ENCODE data around the gene SNRNP25.
"Not testable (repeated sequence)": the region's sequence is repeated elsewhere in the genome, so short reads cannot be mapped to it uniquely, and the experiment has no call there.

SNRNP25 gene

GRCh38 chr16:53346-54236 lies at the start of gene SNRNP25, which contains the start of gene POLR3K:
Gene SNRNP25 (plus strand): TSS chr16:53828. CDS start chr16:54017, 189 bp downstream.
Gene POLR3K (minus strand): TSS chr16:53608. CDS start chr16:53586, 22 bp downstream.
- peak; percentile 96 for DNase-seq

DNA sequence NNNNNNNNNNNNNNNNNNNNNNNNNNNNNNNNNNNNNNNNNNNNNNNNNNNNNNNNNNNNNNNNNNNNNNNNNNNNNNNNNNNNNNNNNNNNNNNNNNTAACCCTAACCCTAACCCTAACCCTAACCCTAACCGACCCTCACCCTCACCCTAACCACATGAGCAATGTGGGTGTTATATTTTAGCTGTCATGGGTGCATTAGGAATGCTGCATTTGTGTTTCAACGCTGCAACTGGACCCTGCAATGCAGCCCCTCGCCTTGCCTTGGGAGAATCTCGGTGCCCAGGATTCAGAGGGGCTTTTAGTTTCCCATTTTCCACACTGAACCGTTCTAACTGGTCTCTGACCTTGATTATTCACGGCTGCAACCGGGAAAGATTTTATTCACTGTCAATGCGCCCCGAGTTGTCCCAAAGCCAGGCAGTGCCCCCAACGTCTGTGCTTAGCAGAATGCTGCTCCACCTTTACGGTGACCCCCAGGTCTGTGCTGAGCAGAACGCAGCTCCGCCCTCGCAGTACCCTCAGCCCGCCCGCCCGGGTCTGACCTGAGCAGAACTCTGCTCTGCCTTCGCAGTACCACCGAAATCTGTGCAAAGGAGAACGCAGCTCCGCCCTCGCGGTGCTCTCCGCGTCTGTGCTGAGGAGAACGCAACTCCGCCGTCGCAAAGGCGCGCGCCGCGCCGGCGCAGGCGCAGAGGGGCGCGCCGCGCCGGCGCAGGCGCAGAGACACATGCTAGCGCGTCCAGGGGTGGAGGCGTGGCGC lies 43.5 kb upstream of the SNRNP25 start:
- no peak for DNase-seq

- peak; percentile 68 for DNase-seq
These were observed 42.9 kb upstream of the SNRNP25 start for GRCh38 chr16:10772-11171.

- DNase-seq: not testable (repeated sequence)
These were observed 36.4 kb upstream of the SNRNP25 start for GRCh38 chr16:17062-17765.

- not testable (repeated sequence) for DNase-seq
These were observed 32.7 kb upstream of the SNRNP25 start for GRCh38 chr16:20886-21285.

GRCh38 chr16:24151-24550 lies 29.5 kb upstream of the SNRNP25 start:
- not testable (repeated sequence) for DNase-seq

- DNase-seq: not testable (repeated sequence)
These were observed 27.7 kb upstream of the SNRNP25 start for GRCh38 chr16:25926-26348.

DNA sequence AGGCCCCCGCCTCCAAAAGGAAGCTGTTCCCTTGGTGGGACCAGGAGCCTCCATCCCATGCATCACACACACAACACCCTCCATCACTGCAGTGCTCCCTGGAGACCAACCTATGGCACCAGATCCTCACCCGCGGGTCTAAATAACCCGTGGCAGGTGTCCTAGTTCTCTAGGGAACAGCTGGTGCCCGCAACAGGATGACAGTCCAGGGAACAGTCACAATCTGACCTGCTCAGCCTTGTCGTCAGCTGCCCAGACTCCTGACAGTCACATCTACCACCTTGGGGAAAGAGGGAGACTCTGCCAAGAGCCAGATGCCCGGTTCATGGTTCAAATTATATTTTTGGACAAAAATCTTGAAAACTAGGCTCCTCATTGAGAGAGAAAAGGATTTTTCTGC lies 23.0 kb upstream of the SNRNP25 start:
- not testable (repeated sequence) for DNase-seq

DNA sequence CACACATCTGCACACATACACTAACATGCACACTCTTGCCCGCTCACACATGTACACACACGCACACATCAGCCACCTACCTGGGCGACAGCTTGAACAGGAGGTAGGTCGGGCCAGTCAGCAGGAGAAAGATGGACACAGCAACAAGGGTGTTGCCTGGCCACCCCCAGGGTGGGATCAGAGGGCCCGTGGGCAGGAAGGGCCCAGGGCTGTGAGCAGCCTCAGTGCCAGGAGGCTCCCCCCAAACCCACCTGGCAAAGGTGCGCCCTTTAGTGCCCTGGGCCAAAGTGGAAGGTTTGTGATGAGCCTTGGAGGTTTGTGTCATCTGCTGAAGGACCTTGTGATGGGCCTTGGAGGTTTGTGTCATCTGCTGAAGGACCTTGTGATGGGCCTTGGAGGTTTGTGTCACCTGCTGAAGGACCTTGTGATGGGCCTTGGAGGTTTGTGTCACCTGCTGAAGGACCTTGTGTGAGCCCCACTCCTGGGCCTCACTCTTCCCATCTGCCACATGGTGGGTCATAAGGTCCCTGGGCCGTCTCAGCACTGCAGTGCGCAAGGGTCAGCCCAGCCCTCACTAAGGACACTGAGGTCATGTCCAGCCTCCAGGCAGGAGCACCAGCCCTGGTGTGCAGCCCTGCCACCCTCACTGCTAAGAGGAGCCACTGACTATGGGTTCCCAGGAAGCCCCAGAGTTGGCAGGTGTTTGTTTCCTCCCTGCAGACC lies 20.3 kb upstream of the SNRNP25 start:
- DNase-seq: not testable (repeated sequence)

GRCh38 chr16:33877-34647 lies 19.6 kb upstream of the SNRNP25 start:
- no peak for DNase-seq

- no peak for DNase-seq
These were observed 19.0 kb upstream of the SNRNP25 start for GRCh38 chr16:34648-34987.

DNA sequence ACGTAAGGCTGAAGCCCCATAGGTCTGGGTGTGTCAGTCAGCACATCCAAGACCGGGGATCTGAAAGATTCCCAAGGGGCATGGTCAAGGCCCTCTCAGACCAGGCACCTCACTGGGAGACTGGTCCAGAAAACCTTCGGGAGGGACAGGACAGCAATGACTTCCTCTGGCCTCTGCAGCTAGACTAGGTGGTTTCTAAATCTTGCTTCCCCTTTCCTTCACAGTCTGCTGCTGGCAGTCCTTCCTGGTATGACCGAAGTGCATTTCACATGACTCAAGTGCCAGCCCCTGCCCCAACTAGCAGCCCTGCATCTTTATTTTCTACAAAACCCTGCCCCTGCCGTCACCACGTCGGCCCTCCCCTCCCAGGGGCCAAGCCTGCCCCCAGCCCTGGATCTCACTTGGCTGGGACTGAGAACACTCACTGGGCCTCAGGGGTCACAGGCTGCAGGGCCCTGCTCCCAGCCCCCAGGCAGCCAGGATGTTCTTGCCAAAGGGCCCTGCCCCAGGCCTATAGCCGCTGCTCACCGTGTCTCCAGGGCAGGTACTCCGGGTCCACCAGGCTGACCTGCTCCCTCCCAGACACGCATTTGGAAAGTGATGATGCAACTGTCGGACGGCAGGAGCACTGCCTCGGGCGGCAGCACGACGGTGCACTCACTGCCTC lies 18.5 kb upstream of the SNRNP25 start:
- no peak for DNase-seq

DNA sequence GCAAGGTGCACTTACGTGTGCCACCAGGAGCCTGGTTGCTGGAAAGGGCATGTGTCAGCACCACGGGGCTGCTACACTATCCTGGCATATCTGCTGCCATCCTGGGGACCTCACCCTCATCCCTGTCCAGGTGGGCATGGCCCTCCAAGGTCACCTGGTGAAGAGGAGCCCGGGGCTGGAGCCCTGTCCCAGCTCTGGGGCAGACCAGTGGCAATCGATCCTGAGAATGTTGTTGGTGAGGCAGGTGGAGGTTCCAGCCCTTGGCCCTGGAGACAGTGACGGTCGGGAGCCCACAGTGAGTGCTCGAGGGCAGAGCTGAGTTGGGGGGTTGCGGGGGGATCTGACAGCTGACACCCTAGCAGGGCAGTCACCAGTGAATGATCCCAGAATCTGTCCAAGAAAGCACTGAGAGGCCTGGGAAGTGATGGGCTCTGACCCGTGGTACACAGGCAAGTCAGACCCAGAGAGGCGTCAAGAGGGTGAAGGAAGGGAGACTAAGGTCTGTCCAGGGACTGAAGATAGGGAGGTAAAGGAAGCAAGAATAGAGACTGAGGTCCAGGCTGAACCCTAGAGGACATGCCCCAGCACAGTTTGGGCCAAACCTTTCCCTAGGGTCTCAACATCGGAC lies 17.8 kb upstream of the SNRNP25 start:
- no peak for DNase-seq

DNA sequence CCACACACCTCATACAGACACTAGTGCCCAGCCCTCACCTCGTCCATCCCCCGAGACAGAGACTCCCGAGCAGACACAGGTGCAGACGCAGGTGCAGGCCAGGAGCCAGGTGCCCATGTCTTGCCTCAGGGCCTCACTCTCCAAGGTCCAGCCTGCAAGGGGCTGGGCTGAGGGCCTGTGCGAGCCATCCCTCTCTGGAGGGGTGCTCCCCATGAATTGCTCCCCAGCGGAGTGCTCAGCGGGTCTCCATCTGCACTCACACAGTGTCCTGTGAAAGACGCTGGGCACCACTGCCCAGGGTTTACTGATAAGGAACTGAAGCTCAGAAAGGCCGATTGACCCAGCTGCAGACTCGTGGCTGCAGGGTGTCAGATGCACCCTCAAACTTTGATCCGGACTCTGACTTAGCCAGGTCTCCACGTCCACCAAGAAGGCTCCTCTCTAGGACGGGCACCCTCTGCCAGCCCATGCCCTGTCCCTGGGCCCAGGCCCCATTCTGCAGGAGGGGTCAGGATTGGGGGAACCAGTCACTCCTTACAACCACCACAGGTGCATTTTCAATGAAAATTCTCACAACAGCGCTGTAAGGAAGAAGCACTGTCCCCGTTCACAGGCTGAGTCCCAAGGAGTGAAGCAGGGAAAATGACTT lies 17.2 kb upstream of the SNRNP25 start:
- no peak for DNase-seq

DNA sequence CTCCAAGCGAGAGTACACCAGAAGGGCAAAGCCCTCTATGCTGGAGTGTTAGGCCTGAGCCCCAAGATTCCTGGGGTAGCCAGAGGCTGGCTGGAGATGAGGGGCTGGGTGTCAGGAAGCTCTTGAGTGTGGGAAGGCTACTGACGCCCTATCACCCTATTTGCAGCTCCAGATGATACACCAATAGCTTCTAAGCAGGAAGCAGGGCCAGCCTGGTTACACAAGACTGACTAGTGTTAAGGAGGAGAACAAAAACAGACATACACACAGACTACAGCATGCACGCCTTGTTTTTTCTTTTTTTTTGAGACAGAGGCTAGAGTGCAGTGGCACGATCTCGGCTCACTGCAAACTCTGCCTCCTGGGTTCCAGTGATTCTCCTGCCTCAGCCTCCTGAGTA lies 16.1 kb upstream of the SNRNP25 start:
- DNase-seq: no peak

DNA sequence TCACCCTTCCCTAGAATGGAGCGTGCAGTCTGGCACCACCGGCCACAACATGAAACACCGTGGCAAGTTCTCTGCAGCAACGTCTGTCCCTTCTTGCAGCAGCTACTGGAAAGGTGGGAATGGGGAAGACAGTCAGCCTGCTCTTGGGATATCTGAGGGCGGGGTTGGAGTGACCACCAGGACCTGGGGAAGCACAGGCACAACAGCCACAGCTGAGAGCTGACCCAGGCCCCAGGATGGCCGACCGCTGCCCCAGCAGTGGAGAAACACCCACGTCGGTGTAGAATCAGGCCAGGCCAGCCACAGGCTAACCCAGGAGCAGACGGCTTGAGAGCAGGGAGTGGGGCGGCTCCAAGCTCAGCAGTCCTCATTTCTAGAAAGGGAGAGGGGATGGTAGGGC lies 15.4 kb upstream of the SNRNP25 start:
- not testable (repeated sequence) for DNase-seq

- no peak for DNase-seq
These were observed 14.4 kb upstream of the SNRNP25 start for GRCh38 chr16:38941-39892.

- DNase-seq: no peak
These were observed 12.1 kb upstream of the SNRNP25 start for GRCh38 chr16:41439-42068.

Measured in DMS 273 treated with DMSO at 0.1 percent for 48 hours (cell line).